Smooth muscle cell (in vitro differentiated cells): ENCODE measurements around the gene HTR2B. TPM values are rescaled to one million over a fixed set of nuclear protein-coding genes. Genes with fewer than 3 reads are reported as not detected.

Experiments used
- DNase-seq: peaks from one replicate; lab custom pipeline; 2025; ENCODE audit not compliant: unreplicated experiment; lab: John Stamatoyannopoulos, UW
- H2AFZ ChIP-seq: fragments of 200-600 bp; sonication (generic); 2 replicates; pipeline ENCODE4 v1.6.0; 2016; ENCODE audit warnings: antibody characterized with exemption, low read depth, mild to moderate bottlenecking
- H3F3A ChIP-seq: fragments of 200-600 bp; sonication (generic); 2 replicates; pipeline ENCODE4 v1.6.0; 2017; ENCODE audit warnings: antibody characterized with exemption, low read depth
- H3K27ac ChIP-seq: fragments of 200-600 bp; sonication (generic); 2 replicates; pipeline ENCODE4 v1.5.1; 2016; ENCODE audit warnings: low read depth, mild to moderate bottlenecking
- H3K27me3 ChIP-seq: fragments of 200-600 bp; sonication (generic); 2 replicates; pipeline ENCODE4 v1.6.1; 2016; ENCODE audit warnings: low read depth, mild to moderate bottlenecking
- H3K36me3 ChIP-seq: fragments of 200-600 bp; sonication (generic); 2 replicates; pipeline ENCODE4 v1.5.1; 2016; ENCODE audit warnings: low read depth
- H3K4me1 ChIP-seq: fragments of 200-600 bp; sonication (generic); 2 replicates; pipeline ENCODE4 v1.5.1; 2016; ENCODE audit warnings: low read depth
- H3K4me2 ChIP-seq: fragments of 200-600 bp; sonication (generic); 2 replicates; pipeline ENCODE4 v1.6.0; 2016; ENCODE audit warnings: mild to moderate bottlenecking
- H3K4me3 ChIP-seq: fragments of 200-600 bp; sonication (generic); 2 replicates; pipeline ENCODE4 v1.5.1; 2016; ENCODE audit warnings: mild to moderate bottlenecking
- H3K79me2 ChIP-seq: fragments of 200-600 bp; sonication (generic); 2 replicates; pipeline ENCODE4 v1.6.0; 2016; ENCODE audit warnings: low read depth, mild to moderate bottlenecking
- H3K9ac ChIP-seq: fragments of 200-600 bp; sonication (generic); 2 replicates; pipeline ENCODE4 v1.6.0; 2016; ENCODE audit warnings: low read depth
- H3K9me3 ChIP-seq: fragments of 200-600 bp; sonication (generic); replicated peaks from 2 replicates; pipeline ENCODE4 v1.5.1; 2016; ENCODE audit warnings: low read depth
- H4K20me1 ChIP-seq: fragments of 200-600 bp; sonication (generic); 2 replicates; pipeline ENCODE4 v1.6.0; 2016; ENCODE audit warnings: low read depth
- WGBS: methylation state at CpG from one replicate; pipeline ENCODE4 v1.1.7; 2016; ENCODE audit warnings: low lambda C conversion rate; 5-methylcytosine and 5-hydroxymethylcytosine counted together
- polyA plus RNA-seq: library from polyadenylated mRNA; unstranded; fragments of >200 nt; fragmentation: Nextera tagmentation; extraction: Ambion mirVana; gene quantifications from 2 replicates; pipeline ENCODE4 v1.2.1, GENCODE V29; 2016
- total RNA-seq: library from RNA; depleted of rRNA; stranded (reverse); fragments of >200 nt; gene quantifications from 2 replicates; pipeline ENCODE4 v1.2.3, GENCODE V29; 2014
- TF ChIP-seq, protein P1 (sequence below): fragments of 200-600 bp; sonication (generic); IDR thresholded peaks from 2 replicates; pipeline ENCODE4 v1.5.1; 2017; ENCODE audit warnings: borderline replicate concordance, mild to moderate bottlenecking, antibody characterized with exemption; ENCODE audit not compliant: insufficient read depth, poor library complexity, severe bottlenecking

Gene HTR2B
- total and polyA plus RNA-seq, 2 experiments from 2014 or later, result 0.07 TPM; not detected in 1

DNA sequence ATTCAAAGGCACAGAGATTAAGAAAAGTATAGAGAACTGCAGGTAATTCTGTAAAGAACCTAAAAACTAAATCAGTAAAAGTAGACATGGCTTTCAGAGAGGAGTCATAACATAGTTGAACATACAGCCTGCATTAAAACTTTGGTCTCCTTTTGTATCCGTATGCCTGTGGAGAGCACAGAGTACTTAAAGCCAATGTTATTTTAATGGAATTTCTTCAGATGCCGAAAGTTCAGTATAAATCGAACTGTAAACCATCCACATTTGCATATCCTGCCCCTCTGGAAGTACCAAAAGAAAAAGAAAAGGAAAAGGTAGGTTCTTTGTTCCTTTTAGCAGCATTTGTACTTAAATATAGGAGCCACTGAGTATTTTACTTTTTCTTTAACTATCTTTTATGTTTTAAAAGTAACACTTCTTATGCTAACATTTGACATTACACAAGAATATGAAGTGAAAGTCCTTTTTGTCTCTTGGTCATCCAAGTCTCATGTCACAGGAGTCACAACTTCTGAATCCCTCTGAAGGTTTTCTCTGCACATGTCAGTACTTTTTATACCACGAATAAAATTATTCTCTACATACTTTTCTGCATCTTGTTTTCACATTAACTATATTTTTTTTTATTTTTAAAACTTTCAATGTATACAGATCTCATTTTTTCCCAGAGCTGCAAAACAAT is 38.7 kb upstream of the HTR2B start:
- no peak for DNase-seq
- WGBS, result 92% methylated on average over 4 of the region's 4 CpGs
- H3K27ac ChIP-seq, result peak overlapping the region; percentile 93

DNA sequence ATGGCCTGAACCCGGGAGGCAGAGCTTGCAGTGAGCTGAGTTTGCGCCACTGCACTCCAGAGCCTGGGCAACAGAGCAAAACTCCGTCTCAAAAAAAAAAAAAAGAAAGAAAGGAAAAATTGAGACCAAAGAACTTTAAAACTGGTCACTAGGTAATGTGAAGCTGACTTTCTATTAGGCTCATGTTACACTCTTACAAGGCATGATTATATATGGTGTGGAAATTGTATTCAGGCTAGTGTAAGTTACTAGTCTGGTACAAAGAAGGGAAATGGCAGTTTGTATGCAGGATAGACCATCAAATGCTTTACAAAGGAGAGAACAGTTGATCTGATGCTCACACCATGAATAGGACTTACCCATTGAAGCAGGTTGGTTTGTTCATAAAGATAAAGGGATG is 38.2 kb upstream of the HTR2B start:
- Histone ChIP-seq H3K4me1 (peaks cover 5% of the 10 kb centered on the region), H3K27me3 (no peaks in the 10 kb centered on the region), H3K27ac (peak overlapping the region; percentile 93), H4K20me1 (no peaks in the 10 kb centered on the region), H3K4me2 (no peak overlapping the region), H3K9ac (no peak overlapping the region), H3K9me3 (no peaks in the 10 kb centered on the region), H2AFZ (no peak overlapping the region), H3K36me3 (peaks cover 4% of the 10 kb centered on the region), H3K4me3 (no peak overlapping the region), H3K79me2 (no peaks in the 10 kb centered on the region), H3F3A (peaks cover 25% of the 10 kb centered on the region)
- WGBS, result 93% methylated on average over 3 of the region's 3 CpGs
- TF ChIP-seq, protein P1, sequence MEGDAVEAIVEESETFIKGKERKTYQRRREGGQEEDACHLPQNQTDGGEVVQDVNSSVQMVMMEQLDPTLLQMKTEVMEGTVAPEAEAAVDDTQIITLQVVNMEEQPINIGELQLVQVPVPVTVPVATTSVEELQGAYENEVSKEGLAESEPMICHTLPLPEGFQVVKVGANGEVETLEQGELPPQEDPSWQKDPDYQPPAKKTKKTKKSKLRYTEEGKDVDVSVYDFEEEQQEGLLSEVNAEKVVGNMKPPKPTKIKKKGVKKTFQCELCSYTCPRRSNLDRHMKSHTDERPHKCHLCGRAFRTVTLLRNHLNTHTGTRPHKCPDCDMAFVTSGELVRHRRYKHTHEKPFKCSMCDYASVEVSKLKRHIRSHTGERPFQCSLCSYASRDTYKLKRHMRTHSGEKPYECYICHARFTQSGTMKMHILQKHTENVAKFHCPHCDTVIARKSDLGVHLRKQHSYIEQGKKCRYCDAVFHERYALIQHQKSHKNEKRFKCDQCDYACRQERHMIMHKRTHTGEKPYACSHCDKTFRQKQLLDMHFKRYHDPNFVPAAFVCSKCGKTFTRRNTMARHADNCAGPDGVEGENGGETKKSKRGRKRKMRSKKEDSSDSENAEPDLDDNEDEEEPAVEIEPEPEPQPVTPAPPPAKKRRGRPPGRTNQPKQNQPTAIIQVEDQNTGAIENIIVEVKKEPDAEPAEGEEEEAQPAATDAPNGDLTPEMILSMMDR, result no peak
- no peak for DNase-seq

More for the DNA sequence above, 38.7 kb upstream of the HTR2B start:
- no peak overlapping the region for H3K9ac ChIP-seq
- H3K36me3 ChIP-seq, result peaks cover 4% of the 10 kb centered on the region
- H3K79me2 ChIP-seq, result no peaks in the 10 kb centered on the region
- no peak overlapping the region for H2AFZ ChIP-seq
- peaks cover 5% of the 10 kb centered on the region for H3K4me1 ChIP-seq
- H3K4me3 ChIP-seq, result no peak overlapping the region
- TF ChIP-seq, protein P1, result no peak
- no peaks in the 10 kb centered on the region for H3K9me3 ChIP-seq
- H3K27me3 ChIP-seq, result no peaks in the 10 kb centered on the region
- no peak overlapping the region for H3K4me2 ChIP-seq
- H4K20me1 ChIP-seq, result no peaks in the 10 kb centered on the region
- H3F3A ChIP-seq, result peaks cover 26% of the 10 kb centered on the region

DNA sequence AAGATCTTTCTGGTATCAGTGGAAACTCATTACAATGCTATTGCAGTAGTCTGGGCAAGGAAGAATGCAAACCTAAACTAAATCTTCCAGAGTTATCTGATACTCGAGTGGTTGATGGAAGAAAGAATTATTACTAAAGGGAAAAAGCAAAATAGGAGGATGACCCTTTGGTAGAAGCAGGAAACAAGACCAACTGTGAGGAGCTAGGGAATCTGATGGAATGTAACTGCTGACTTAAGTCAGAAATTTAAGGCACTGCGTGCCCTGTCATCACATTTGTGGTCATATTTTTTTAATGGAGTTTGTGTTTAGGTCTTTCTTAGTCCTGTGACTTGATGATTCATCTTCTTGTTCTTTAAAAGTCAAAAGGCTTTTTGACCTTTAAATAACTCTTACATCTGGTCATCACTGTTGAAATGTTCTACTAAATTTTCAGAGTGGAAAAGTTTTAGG is 37.1 kb upstream of the HTR2B start:
- H3K4me1 ChIP-seq, result peaks cover 5% of the 10 kb centered on the region
- H3K4me3 ChIP-seq, result no peak overlapping the region
- 3% methylated on average over 2 of the region's 2 CpGs for WGBS
- H3F3A ChIP-seq, result peaks cover 21% of the 10 kb centered on the region
- DNase-seq, result no peak
- TF ChIP-seq, protein P1, result no peak
- H3K9me3 ChIP-seq, result no peaks in the 10 kb centered on the region
- H3K9ac ChIP-seq, result peak overlapping the region; percentile 72
- no peaks in the 10 kb centered on the region for H3K27me3 ChIP-seq
- H4K20me1 ChIP-seq, result no peaks in the 10 kb centered on the region
- no peaks in the 10 kb centered on the region for H3K79me2 ChIP-seq
- H3K36me3 ChIP-seq, result peaks cover 4% of the 10 kb centered on the region
- peak overlapping the region; percentile 93 for H3K27ac ChIP-seq
- H2AFZ ChIP-seq, result no peak overlapping the region
- H3K4me2 ChIP-seq, result peak overlapping the region; percentile 63
